Kidney capillary endothelial cell (primary cell): ENCODE data around the gene IRX2.

Experiments
- DNase-seq: peaks from one replicate; pipeline ENCODE4 v3.0.0-alpha.2; 2018; ENCODE audit warnings: low spot score

Gene IRX2

DNA sequence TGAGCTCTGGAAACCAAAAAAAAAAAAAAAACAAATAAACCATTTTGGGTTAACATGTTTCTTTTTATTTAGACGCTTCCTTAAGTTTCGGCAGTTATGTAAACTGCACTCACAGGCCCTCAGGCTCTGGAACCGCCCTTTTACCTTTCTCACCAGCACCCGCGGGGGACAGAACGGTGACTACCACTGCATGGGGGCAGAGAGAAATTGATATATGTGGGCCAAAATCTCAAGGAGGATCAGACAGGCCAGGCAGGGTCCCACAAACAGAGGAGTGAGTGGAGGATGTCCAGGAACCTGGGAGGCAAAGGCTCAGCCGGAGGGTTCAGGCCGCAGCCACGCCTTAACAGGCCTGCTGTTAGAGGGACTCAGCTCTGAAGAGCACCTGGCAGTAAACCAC, 54.4 kb downstream of the IRX2 start:
- no peak for DNase-seq
